LNCaP clone FGC (cell line): ENCODE measurements around the gene PRDM13.

Experiments used
- DNase-seq: peaks from one replicate; pipeline ENCODE4 v3.0.0-alpha.2; 2011; ENCODE audit warnings: low read depth
- H3K4me3 ChIP-seq: 2 replicates; pipeline ENCODE4 v1.5.1; 2011; ENCODE audit warnings: mild to moderate bottlenecking, low read depth, low read length, control low read depth
- CTCF ChIP-seq: IDR thresholded peaks from 2 replicates; pipeline ENCODE4 v1.5.1; 2012; ENCODE audit warnings: mild to moderate bottlenecking; ENCODE audit not compliant: control insufficient read depth, insufficient read depth; ENCODE audit errors: extremely low read depth

Gene PRDM13

GRCh38 chr6:99575544-99576227 is 30.9 kb upstream of the PRDM13 start:
- no peak for DNase-seq
- no peak for TF ChIP-seq CTCF

GRCh38 chr6:99579781-99580180 is 26.9 kb upstream of the PRDM13 start:
- H3K4me3 ChIP-seq: no peak overlapping the region
- no peak for DNase-seq
- TF ChIP-seq CTCF: no peak

More at GRCh38 chr6:99575544-99576227, 30.9 kb upstream of the PRDM13 start:
- no peak overlapping the region for H3K4me3 ChIP-seq

DNA sequence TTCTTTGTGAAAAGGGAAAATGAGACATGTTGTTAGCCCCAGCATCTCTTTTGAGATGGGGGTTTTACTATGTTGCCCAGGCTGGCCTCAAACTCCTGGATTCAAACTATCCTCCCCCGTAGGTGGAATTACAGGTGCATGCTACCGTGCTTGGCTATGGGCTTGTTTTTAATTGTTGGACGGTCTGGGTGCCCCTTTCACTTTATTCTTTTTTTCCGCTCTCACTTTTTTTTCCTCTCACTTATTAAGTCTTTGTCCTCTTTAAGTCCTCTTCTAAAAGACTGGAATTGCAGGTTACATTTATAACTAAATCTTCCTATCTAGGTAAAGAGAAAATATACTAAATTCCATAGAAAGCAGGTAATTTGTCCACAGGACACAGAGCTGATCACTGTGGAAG is 18.8 kb upstream of the PRDM13 start:
- TF ChIP-seq CTCF: no peak
- H3K4me3 ChIP-seq: no peak overlapping the region
- DNase-seq: no peak

GRCh38 chr6:99588618-99589289 is 17.9 kb upstream of the PRDM13 start:
- peak; percentile 89 for TF ChIP-seq CTCF

DNA sequence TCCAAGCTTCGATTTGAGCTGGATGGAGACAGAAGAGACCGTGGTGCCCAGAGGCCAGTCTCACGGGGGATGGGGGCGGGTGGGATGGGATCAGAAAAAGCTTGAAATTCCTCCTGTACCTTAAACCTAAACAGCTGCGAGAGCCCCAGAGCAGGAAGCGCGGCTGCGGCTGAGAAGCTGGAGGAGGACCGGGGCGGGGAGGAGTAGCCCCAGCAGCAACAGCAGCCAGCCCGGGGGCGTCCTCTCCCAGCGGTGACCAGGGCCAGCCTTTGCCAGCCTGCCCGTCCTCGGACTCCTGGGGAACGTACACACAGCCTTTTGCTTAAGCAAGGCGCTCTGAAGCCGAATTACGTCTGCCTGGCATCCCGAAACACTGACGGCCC is 17.4 kb upstream of the PRDM13 start:
- peak overlapping the region; percentile 54 for H3K4me3 ChIP-seq
- no peak for TF ChIP-seq CTCF
- no peak for DNase-seq

More at GRCh38 chr6:99588618-99589289, 17.9 kb upstream of the PRDM13 start:
- peak; percentile 54 for DNase-seq
- H3K4me3 ChIP-seq: peak overlapping the region; percentile 54

- no peak for DNase-seq
- no peak for TF ChIP-seq CTCF
- H3K4me3 ChIP-seq: no peak overlapping the region
Measured at GRCh38 chr6:99589907-99590493, 16.6 kb upstream of the PRDM13 start.
